Activated CD4-positive, alpha-beta T cell treated with anti-CD3 and anti-CD28 coated beads, Interleukin-2, amount 50 U/mL, for 48 hours (primary cell): ENCODE data around the gene F7.
"Not testable (repeated sequence)": the region's sequence is repeated elsewhere in the genome, so short reads cannot be mapped to it uniquely, and the experiment has no call there.

Experiments used
- DNase-seq, 2 experiments: peaks; one replicate each; pipeline ENCODE4 v3.0.0-alpha.2; 2020

F7 gene

GRCh38 chr13:113087923-113088690 lies 17.5 kb upstream of the F7 start:
- DNase-seq, result no peak

GRCh38 chr13:113088691-113089020 lies 16.9 kb upstream of the F7 start:
- DNase-seq, result no peak

GRCh38 chr13:113089693-113090414 lies 15.7 kb upstream of the F7 start:
- no peak for DNase-seq

- DNase-seq, result no peak
Observed at GRCh38 chr13:113090415-113090770, 15.2 kb upstream of the F7 start.

- DNase-seq, result no peak
Observed at GRCh38 chr13:113090806-113091205, 14.8 kb upstream of the F7 start.

GRCh38 chr13:113091211-113091771 lies 14.3 kb upstream of the F7 start:
- no peak for DNase-seq

- no peak for DNase-seq
Observed at GRCh38 chr13:113091891-113092775, 13.5 kb upstream of the F7 start.

GRCh38 chr13:113092776-113093579 lies 12.6 kb upstream of the F7 start:
- DNase-seq, result no peak

- no peak for DNase-seq
Observed at GRCh38 chr13:113093580-113094409, 11.8 kb upstream of the F7 start.

- no peak for DNase-seq
Observed at GRCh38 chr13:113094410-113094800, 11.2 kb upstream of the F7 start.

GRCh38 chr13:113095146-113096051 lies 10.2 kb upstream of the F7 start:
- no peak for DNase-seq

GRCh38 chr13:113096052-113096744 lies 9.4 kb upstream of the F7 start:
- no peak for DNase-seq

- no peak for DNase-seq
Observed at GRCh38 chr13:113096745-113097305, 8.8 kb upstream of the F7 start.

- no peak for DNase-seq
Observed at GRCh38 chr13:113097651-113098050, 7.9 kb upstream of the F7 start.

GRCh38 chr13:113098162-113098732 lies 7.3 kb upstream of the F7 start:
- no peak for DNase-seq

GRCh38 chr13:113099142-113099541 lies 6.4 kb upstream of the F7 start:
- DNase-seq, result no peak

- not testable (repeated sequence) for DNase-seq
Observed at GRCh38 chr13:113102302-113102701, 3.3 kb upstream of the F7 start.

- no peak for DNase-seq
Observed at GRCh38 chr13:113102727-113103126, 2.9 kb upstream of the F7 start.

- DNase-seq, result no peak
Observed at GRCh38 chr13:113103646-113104045, 1.9 kb upstream of the F7 start.
